WTC11 (cell line): ENCODE measurements around the gene BLOC1S4. TPM values are rescaled to one million over a fixed set of nuclear protein-coding genes. Genes with fewer than 3 reads are reported as not detected.

Experiments used
- ATAC-seq: fragments of 200-7000 bp; cut with Tn5 transposase; 2 replicates; pipeline ENCODE4 v1.10.0; 2021; ENCODE audit warnings: mild to moderate bottlenecking, moderate library complexity
- CTCF ChIA-PET: fragments of 300-600 bp; sonication (Branson Sonifier 250); formaldehyde crosslinking; loops from one replicate; lab custom pipeline; 2021; ENCODE audit warnings: antibody characterized with exemption; lab: Charles Lee
- POLR2A ChIA-PET: fragments of 350-600 bp; sonication (Branson Sonifier 250); formaldehyde crosslinking; loops from one replicate; lab custom pipeline; 2021; ENCODE audit warnings: antibody characterized with exemption; lab: Charles Lee
- DNase-seq: peaks from one replicate; pipeline ENCODE4 v3.0.0; 2021; ENCODE audit warnings: low spot score
- H3K27ac Mint-ChIP-seq: 2 replicates; pipeline ENCODE4 v1.8.0; 2021; ENCODE audit warnings: mixed read lengths
- H3K27me3 Mint-ChIP-seq: 2 replicates; pipeline ENCODE4 v1.8.0; 2021; ENCODE audit warnings: low read depth, mild to moderate bottlenecking, moderate library complexity, mixed read lengths
- H3K36me3 Mint-ChIP-seq: 2 replicates; pipeline ENCODE4 v1.8.0; 2021; ENCODE audit warnings: mixed read lengths
- H3K4me1 Mint-ChIP-seq: 2 replicates; pipeline ENCODE4 v1.8.0; 2022; ENCODE audit warnings: mixed read lengths
- H3K4me3 Mint-ChIP-seq: 2 replicates; pipeline ENCODE4 v1.8.0; 2021; ENCODE audit warnings: mild to moderate bottlenecking, moderate library complexity, mixed read lengths
- H3K9me3 Mint-ChIP-seq: 2 replicates; pipeline ENCODE4 v1.8.0; 2021; ENCODE audit warnings: mixed read lengths
- AR ChIP-seq: fragments of 250-450 bp; sonication (Bioruptor Pico); IDR thresholded peaks from 2 replicates; pipeline ENCODE4 v1.9.0; 2021; ENCODE audit warnings: mild to moderate bottlenecking
- CBFB ChIP-seq: sonication (generic); formaldehyde crosslinking; IDR thresholded peaks from 2 replicates; pipeline ENCODE4 v1.8.1; 2022; ENCODE audit warnings: mild to moderate bottlenecking, low read depth, missing genetic modification reagents
- CDX4 ChIP-seq: fragments of 250-450 bp; sonication (Bioruptor Pico); IDR thresholded peaks from 2 replicates; pipeline ENCODE4 v1.9.0; 2021; ENCODE audit warnings: moderate library complexity, mild to moderate bottlenecking, inconsistent platforms, borderline replicate concordance
- CREM ChIP-seq: sonication (generic); formaldehyde crosslinking; IDR thresholded peaks from 2 replicates; pipeline ENCODE4 v1.8.1; 2022; ENCODE audit warnings: mild to moderate bottlenecking, missing genetic modification reagents, moderate library complexity
- FOXP4 ChIP-seq: sonication (generic); formaldehyde crosslinking; IDR thresholded peaks from 2 replicates; pipeline ENCODE4 v1.8.0; 2022; ENCODE audit warnings: mild to moderate bottlenecking, missing genetic modification reagents
- GTF2I ChIP-seq: fragments of 250-450 bp; sonication (Bioruptor Pico); conservative IDR thresholded peaks from 2 replicates; pipeline ENCODE4 v1.4.0; 2021; ENCODE audit warnings: mild to moderate bottlenecking
- IRF1 ChIP-seq: sonication (generic); formaldehyde crosslinking; IDR thresholded peaks from 2 replicates; pipeline ENCODE4 v1.8.0; 2023; ENCODE audit warnings: missing genetic modification reagents
- JAZF1 ChIP-seq: fragments of 250-450 bp; sonication (Bioruptor Pico); IDR thresholded peaks from 2 replicates; pipeline ENCODE4 v1.9.0; 2021; ENCODE audit warnings: moderate library complexity, mild to moderate bottlenecking, inconsistent platforms
- MXD4 ChIP-seq: fragments of 250-450 bp; sonication (Bioruptor Pico); IDR thresholded peaks from 2 replicates; pipeline ENCODE4 v1.8.0; 2021; ENCODE audit warnings: mild to moderate bottlenecking, moderate library complexity, borderline replicate concordance
- NR2C2 ChIP-seq: sonication (generic); formaldehyde crosslinking; IDR thresholded peaks from 2 replicates; pipeline ENCODE4 v1.8.0; 2022; ENCODE audit warnings: mild to moderate bottlenecking, missing genetic modification reagents
- NR3C1 ChIP-seq: sonication (generic); formaldehyde crosslinking; conservative IDR thresholded peaks from 2 replicates; pipeline ENCODE4 v1.8.1; 2023; ENCODE audit warnings: low read depth, mild to moderate bottlenecking, missing genetic modification reagents
- PREB ChIP-seq: sonication (generic); formaldehyde crosslinking; IDR thresholded peaks from 2 replicates; pipeline ENCODE4 v1.8.1; 2022; ENCODE audit warnings: mild to moderate bottlenecking, missing genetic modification reagents, moderate library complexity, borderline replicate concordance
- SP1 ChIP-seq: sonication (generic); formaldehyde crosslinking; conservative IDR thresholded peaks from 2 replicates; pipeline ENCODE4 v1.8.1; 2022; ENCODE audit warnings: missing genetic modification reagents
- ZNF138 ChIP-seq: sonication (generic); formaldehyde crosslinking; conservative IDR thresholded peaks from 2 replicates; pipeline ENCODE4 v1.8.1; 2022; ENCODE audit warnings: mild to moderate bottlenecking, moderate library complexity, missing genetic modification reagents
- ZNF263 ChIP-seq: sonication (generic); formaldehyde crosslinking; IDR thresholded peaks from 2 replicates; pipeline ENCODE4 v1.8.1; 2022; ENCODE audit warnings: low read depth, mild to moderate bottlenecking, moderate library complexity, missing genetic modification reagents
- ZNF425 ChIP-seq: fragments of 250-450 bp; sonication (Bioruptor Pico); conservative IDR thresholded peaks from 2 replicates; pipeline ENCODE4 v1.9.0; 2021; ENCODE audit warnings: mild to moderate bottlenecking
- ZNF671 ChIP-seq: fragments of 250-450 bp; sonication (Bioruptor Pico); IDR thresholded peaks from 2 replicates; pipeline ENCODE4 v1.8.0; 2021; ENCODE audit warnings: mild to moderate bottlenecking
- total RNA-seq: library from RNA; stranded (reverse); gene quantifications from 3 replicates; pipeline ENCODE4 v1.2.3, GENCODE V29; 2021
- TF ChIP-seq, protein P1 (sequence below): sonication (generic); formaldehyde crosslinking; IDR thresholded peaks from 2 replicates; pipeline ENCODE4 v1.8.1; 2022; ENCODE audit warnings: missing genetic modification reagents, borderline replicate concordance
- TF ChIP-seq, protein P2 (sequence below): fragments of 250-450 bp; sonication (Bioruptor Pico); IDR thresholded peaks from 2 replicates; pipeline ENCODE4 v2.1.2; 2022; ENCODE audit warnings: mild to moderate bottlenecking, moderate library complexity

The BLOC1S4 gene
- total RNA-seq, 1 experiment from 2014 or later, result 21.4 TPM

DNA sequence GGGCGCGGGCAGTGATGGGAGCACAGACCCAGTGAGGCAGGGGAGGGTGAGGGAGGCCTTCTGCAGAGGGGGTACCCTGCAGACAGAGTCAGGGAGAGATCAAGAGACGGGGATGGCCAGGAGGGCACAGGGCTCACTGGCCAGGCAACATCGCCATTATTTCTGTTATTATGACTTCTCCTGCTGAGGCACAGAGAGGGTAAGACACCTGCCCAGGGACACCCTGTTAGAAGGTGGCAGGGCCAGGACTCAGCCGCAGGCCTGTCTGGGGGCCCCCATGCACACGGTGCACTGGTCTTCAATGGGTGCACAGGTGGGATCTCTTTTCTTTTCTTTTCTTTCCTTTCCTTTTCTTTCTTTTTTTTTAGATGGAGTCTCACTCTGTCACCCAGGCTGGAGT lies 15.8 kb downstream of the BLOC1S4 start:
- TF ChIP-seq NR3C1 (CRISPR knock-in tag), result no peak
- TF ChIP-seq, protein P1, sequence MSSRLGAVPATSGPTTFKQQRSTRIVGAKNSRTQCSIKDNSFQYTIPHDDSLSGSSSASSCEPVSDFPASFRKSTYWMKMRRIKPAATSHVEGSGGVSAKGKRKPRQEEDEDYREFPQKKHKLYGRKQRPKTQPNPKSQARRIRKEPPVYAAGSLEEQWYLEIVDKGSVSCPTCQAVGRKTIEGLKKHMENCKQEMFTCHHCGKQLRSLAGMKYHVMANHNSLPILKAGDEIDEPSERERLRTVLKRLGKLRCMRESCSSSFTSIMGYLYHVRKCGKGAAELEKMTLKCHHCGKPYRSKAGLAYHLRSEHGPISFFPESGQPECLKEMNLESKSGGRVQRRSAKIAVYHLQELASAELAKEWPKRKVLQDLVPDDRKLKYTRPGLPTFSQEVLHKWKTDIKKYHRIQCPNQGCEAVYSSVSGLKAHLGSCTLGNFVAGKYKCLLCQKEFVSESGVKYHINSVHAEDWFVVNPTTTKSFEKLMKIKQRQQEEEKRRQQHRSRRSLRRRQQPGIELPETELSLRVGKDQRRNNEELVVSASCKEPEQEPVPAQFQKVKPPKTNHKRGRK (CRISPR knock-in tag), result no peak
- ATAC-seq, result no peak
- Mint-ChIP-seq H3K27me3 (no peaks in the 10 kb centered on the region; the same call in 1 of the 2 replicates), H3K4me1 (peaks cover 16% of the 10 kb centered on the region), H3K9me3 (no peaks in the 10 kb centered on the region), H3K4me3 (no peak overlapping the region), H3K27ac (no peak overlapping the region), H3K36me3 (no peaks in the 10 kb centered on the region)
- POLR2A ChIA-PET, result no interaction called here
- no peak for DNase-seq
- CTCF ChIA-PET, result interaction anchor here (3.8 kb wide), 1 partner anchor 142 kb away, joined by 13 read pairs; no protein-coding TSS in a partner anchor

DNA sequence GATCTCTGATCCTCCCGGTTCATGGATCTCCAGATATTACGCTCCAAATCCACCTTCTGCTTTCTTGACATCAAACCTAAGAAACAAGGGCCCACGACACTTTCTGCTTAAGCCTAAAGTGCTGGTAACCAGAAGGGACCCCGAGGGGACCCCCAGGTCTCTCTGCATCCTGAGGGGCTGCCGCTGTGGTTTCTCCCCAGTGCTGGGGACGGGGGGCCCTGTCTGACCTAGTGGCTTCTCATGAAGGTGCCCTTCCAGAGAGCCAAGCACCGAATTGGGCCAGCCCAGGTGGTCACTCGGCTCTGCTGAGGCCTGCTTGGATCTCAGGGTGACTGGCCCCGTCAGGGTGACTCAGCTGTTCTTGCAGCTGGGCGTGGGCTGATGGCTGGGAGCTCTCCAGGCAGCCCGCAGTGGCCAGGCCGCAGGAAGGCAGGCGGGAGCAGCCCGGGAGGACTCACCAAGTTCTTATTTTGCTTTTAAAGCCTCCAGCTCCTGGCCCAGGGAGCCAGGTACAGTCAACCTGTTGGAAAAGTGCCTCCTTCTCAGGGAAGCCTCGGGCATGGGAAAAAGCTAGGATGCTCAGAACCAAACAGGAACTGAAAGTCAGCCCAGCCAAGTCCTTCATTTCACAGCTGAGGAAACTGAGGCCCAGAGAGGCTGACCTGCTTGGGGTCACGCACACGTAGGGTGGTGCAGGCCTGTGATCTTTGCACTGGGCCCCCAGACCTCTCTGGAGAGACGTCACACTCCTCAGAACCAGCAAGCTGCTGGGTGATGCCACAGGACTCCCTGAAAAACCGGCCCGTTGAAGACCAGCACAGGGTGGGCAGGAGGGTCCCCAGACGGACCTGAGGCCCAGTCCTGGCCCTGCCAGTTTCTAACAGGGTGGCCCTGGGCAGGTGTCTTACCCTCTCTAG lies 16.7 kb downstream of the BLOC1S4 start:
- ATAC-seq (no peak), DNase-seq (no peak)
- no peaks in the 10 kb centered on the region for H3K36me3 Mint-ChIP-seq
- TF ChIP-seq GTF2I (CRISPR knock-in tag), result no peak
- no peak for TF ChIP-seq ZNF671
- TF ChIP-seq CBFB (CRISPR knock-in tag), result no peak
- TF ChIP-seq IRF1 (CRISPR knock-in tag), result no peak
- TF ChIP-seq ZNF425 (CRISPR knock-in tag), result no peak
- TF ChIP-seq CREM (CRISPR knock-in tag), result no peak
- TF ChIP-seq CDX4 (CRISPR knock-in tag), result no peak
- no peak for TF ChIP-seq ZNF138
- no peak for TF ChIP-seq PREB
- TF ChIP-seq ZNF263 (CRISPR knock-in tag), result no peak
- no peak for TF ChIP-seq NR3C1 (CRISPR knock-in tag)
- no peak for TF ChIP-seq MXD4
- no peak for TF ChIP-seq JAZF1 (CRISPR knock-in tag)
- TF ChIP-seq FOXP4 (CRISPR knock-in tag), result no peak
- no peak for TF ChIP-seq NR2C2 (CRISPR knock-in tag)
- no peak for TF ChIP-seq SP1 (CRISPR knock-in tag)
- no peak for TF ChIP-seq AR (CRISPR knock-in tag)
- TF ChIP-seq, protein P2, sequence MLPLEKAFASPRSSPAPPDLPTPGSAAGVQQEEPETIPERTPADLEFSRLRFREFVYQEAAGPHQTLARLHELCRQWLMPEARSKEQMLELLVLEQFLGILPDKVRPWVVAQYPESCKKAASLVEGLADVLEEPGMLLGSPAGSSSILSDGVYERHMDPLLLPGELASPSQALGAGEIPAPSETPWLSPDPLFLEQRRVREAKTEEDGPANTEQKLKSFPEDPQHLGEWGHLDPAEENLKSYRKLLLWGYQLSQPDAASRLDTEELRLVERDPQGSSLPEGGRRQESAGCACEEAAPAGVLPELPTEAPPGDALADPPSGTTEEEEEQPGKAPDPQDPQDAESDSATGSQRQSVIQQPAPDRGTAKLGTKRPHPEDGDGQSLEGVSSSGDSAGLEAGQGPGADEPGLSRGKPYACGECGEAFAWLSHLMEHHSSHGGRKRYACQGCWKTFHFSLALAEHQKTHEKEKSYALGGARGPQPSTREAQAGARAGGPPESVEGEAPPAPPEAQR (CRISPR knock-in tag), result no peak
- POLR2A ChIA-PET, result no interaction called here
- no peaks in the 10 kb centered on the region for H3K9me3 Mint-ChIP-seq
- no peaks in the 10 kb centered on the region; the same call in 1 of the 2 replicates for H3K27me3 Mint-ChIP-seq
- peaks cover 16% of the 10 kb centered on the region for H3K4me1 Mint-ChIP-seq
- CTCF ChIA-PET, result interaction anchor here (1.2 kb wide), 1 partner anchor 12 kb away, joined by 3 read pairs; no protein-coding TSS in a partner anchor
- H3K27ac Mint-ChIP-seq, result no peak overlapping the region
- H3K4me3 Mint-ChIP-seq, result no peak overlapping the region
